Muscle of leg (tissue), 16 donors: ENCODE measurements around the gene MSTN. TPM values are rescaled to one million over a fixed set of nuclear protein-coding genes. Genes with fewer than 3 reads are reported as not detected.
A peak's percentile ranks its signal among the peaks of the same experiment; 100 is the strongest.

Experiments used
- DNase-seq: peaks from one replicate; pipeline ENCODE4 v3.0.0; 2013
- H3K27ac ChIP-seq: one replicate; pipeline ENCODE4 v1.5.1; 2013; ENCODE audit warnings: mild to moderate bottlenecking, low read length, control low read depth
- H3K27me3 ChIP-seq: one replicate; pipeline ENCODE4 v1.6.1; 2013; ENCODE audit warnings: low read length; ENCODE audit not compliant: control insufficient read depth, insufficient read depth
- H3K36me3 ChIP-seq: one replicate; pipeline ENCODE4 v1.6.1; 2013; ENCODE audit warnings: low read length; ENCODE audit not compliant: control insufficient read depth, insufficient read depth
- H3K4me1 ChIP-seq: one replicate; pipeline ENCODE4 v1.6.1; 2013; ENCODE audit warnings: low read length; ENCODE audit not compliant: control insufficient read depth, insufficient read depth
- H3K4me3 ChIP-seq: one replicate; pipeline ENCODE4 v1.5.1; 2013; ENCODE audit warnings: low read length, control low read depth
- H3K9me3 ChIP-seq: replicated peaks from 2 replicates; pipeline ENCODE4 v1.6.1; 2013; ENCODE audit warnings: low read depth, low read length; ENCODE audit not compliant: control insufficient read depth
- WGBS: methylation state at CpG from one replicate; pipeline ENCODE4 v1.1.5; 2013; ENCODE audit warnings: missing lambda C conversion rate; ENCODE audit not compliant: insufficient coverage; 5-methylcytosine and 5-hydroxymethylcytosine counted together
- long read RNA-seq, 11 donors: transcript quantifications; one replicate each; lab custom pipeline, GENCODE V29; 2026
- polyA plus RNA-seq, 8 donors: library from polyadenylated mRNA; unstranded; fragments of 120-200 nt; gene quantifications; one replicate each; pipeline versions ENCODE4 v1.2.1 to v1.2.3, GENCODE V29; 2013; ENCODE audit warnings: inconsistent platforms in 1 of 8, low replicate concordance in 1 of 8; ENCODE audit not compliant: insufficient read length in 8 of 8, insufficient read depth in 1 of 8
- total RNA-seq: library from RNA; stranded (reverse); fragments of 120-200 nt; gene quantifications from one replicate; pipeline ENCODE4 v1.2.4, GENCODE V29; 2013

The MSTN gene
- 26.2 TPM for total RNA-seq
- polyA plus RNA-seq, result 10 to 100 TPM; 32.5 to 69.2 (median 40.2) TPM
- long read RNA-seq, donor 1, transcript MSTN-201 (3 exons, 2,822 nt), result major isoform, 9 of 15 reads
- long read RNA-seq, donor 1, partial matches to known transcripts, result 6 of 15 reads
- long read RNA-seq, donor 1, other reads (novel, unspliced or antisense), result 0 of 15 reads
- long read RNA-seq, donor 2, transcript MSTN-201 (3 exons, 2,822 nt), result major isoform, 5 of 5 reads
- long read RNA-seq, donor 2, partial matches to known transcripts, result 0 of 5 reads
- long read RNA-seq, donor 2, other reads (novel, unspliced or antisense), result 0 of 5 reads
- long read RNA-seq, donor 3, transcript MSTN-201 (3 exons, 2,822 nt), result major isoform, 28 of 34 reads
- long read RNA-seq, donor 3, partial matches to known transcripts, result 6 of 34 reads
- long read RNA-seq, donor 3, other reads (novel, unspliced or antisense), result 0 of 34 reads
- long read RNA-seq, donor 4, transcript MSTN-201 (3 exons, 2,822 nt), result major isoform, 11 of 11 reads
- long read RNA-seq, donor 4, partial matches to known transcripts, result 0 of 11 reads
- long read RNA-seq, donor 4, other reads (novel, unspliced or antisense), result 0 of 11 reads
- long read RNA-seq, donor 5, transcript MSTN-201 (3 exons, 2,822 nt), result major isoform, 25 of 44 reads
- long read RNA-seq, donor 5, partial matches to known transcripts, result 19 of 44 reads
- long read RNA-seq, donor 5, other reads (novel, unspliced or antisense), result 0 of 44 reads
- long read RNA-seq, donor 6, transcript MSTN-201 (3 exons, 2,822 nt), result major isoform, 40 of 61 reads
- long read RNA-seq, donor 6, partial matches to known transcripts, result 21 of 61 reads
- long read RNA-seq, donor 6, other reads (novel, unspliced or antisense), result 0 of 61 reads
- long read RNA-seq, donor 7, transcript MSTN-201 (3 exons, 2,822 nt), result major isoform, 16 of 24 reads
- long read RNA-seq, donor 7, partial matches to known transcripts, result 8 of 24 reads
- long read RNA-seq, donor 7, other reads (novel, unspliced or antisense), result 0 of 24 reads
- long read RNA-seq, donor 8, transcript MSTN-201 (3 exons, 2,822 nt), result major isoform, 13 of 20 reads
- long read RNA-seq, donor 8, partial matches to known transcripts, result 7 of 20 reads
- long read RNA-seq, donor 8, other reads (novel, unspliced or antisense), result 0 of 20 reads
- long read RNA-seq, donor 9, transcript MSTN-201 (3 exons, 2,822 nt), result major isoform, 9 of 17 reads
- long read RNA-seq, donor 9, partial matches to known transcripts, result 8 of 17 reads
- long read RNA-seq, donor 9, other reads (novel, unspliced or antisense), result 0 of 17 reads
- long read RNA-seq, donor 10, transcript MSTN-201 (3 exons, 2,822 nt), result major isoform, 14 of 14 reads
- long read RNA-seq, donor 10, partial matches to known transcripts, result 0 of 14 reads
- long read RNA-seq, donor 10, other reads (novel, unspliced or antisense), result 0 of 14 reads
- long read RNA-seq, donor 11, transcript MSTN-201 (3 exons, 2,822 nt), result major isoform, 12 of 12 reads
- long read RNA-seq, donor 11, partial matches to known transcripts, result 0 of 12 reads
- long read RNA-seq, donor 11, other reads (novel, unspliced or antisense), result 0 of 12 reads

GRCh38 chr2:190062601-190063000 lies at the start of gene MSTN:
Gene MSTN, minus strand, starts transcription at chr2:190062729. Its CDS starts 133 bp downstream, at chr2:190062596.
- 57% methylated on average over 1 of the region's 2 CpGs for WGBS
- Histone ChIP-seq H3K27me3 (no peaks in the 10 kb centered on the region), H3K4me1 (no peaks in the 10 kb centered on the region), H3K4me3 (peak within 1 kb of the TSS; percentile 24), H3K27ac (peak within 1 kb of the TSS; percentile 31), H3K9me3 (no peaks in the 10 kb centered on the region), H3K36me3 (no peaks in the 10 kb centered on the region)
- peak; percentile 52 for DNase-seq

GRCh38 chr2:190111166-190111565 lies 48.6 kb upstream of the MSTN start:
- Histone ChIP-seq H3K27me3 (no peaks in the 10 kb centered on the region), H3K27ac (no peak overlapping the region), H3K4me3 (no peak overlapping the region), H3K4me1 (no peaks in the 10 kb centered on the region), H3K9me3 (no peaks in the 10 kb centered on the region), H3K36me3 (no peaks in the 10 kb centered on the region)
- DNase-seq, result no peak
- 100% methylated on average over 1 of the region's 1 CpG for WGBS

DNA sequence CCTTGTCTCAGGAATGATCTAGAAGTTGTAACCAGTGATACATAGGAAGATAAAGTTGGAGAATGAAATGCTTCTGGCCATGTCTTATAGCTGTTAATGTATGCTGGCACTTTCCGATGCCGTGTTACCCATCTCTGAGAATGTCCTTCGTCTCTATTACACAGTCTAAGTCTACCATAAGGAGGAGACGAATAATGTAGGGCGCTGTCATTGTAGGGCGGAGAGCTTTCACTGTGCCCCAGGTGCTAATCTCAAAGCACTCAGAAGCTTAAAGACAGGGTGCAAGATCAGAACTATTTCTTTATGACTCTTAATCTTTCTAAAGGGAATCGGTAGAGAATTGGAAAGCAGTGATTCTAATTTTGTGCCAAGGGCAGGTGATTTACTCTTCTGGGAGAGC lies 48.2 kb upstream of the MSTN start:
- no CpG with 5 or more reads among the region's 7 CpGs for WGBS

GRCh38 chr2:190110131-190110530 lies 47.6 kb upstream of the MSTN start:
- H3K27ac ChIP-seq, result no peak overlapping the region
- H3K36me3 ChIP-seq, result no peaks in the 10 kb centered on the region
- no peaks in the 10 kb centered on the region for H3K27me3 ChIP-seq
- WGBS, result no CpG with 5 or more reads among the region's 2 CpGs
- no peaks in the 10 kb centered on the region for H3K4me1 ChIP-seq
- no peak overlapping the region for H3K4me3 ChIP-seq
- no peak for DNase-seq
- H3K9me3 ChIP-seq, result no peaks in the 10 kb centered on the region

More for the DNA sequence above, 48.2 kb upstream of the MSTN start:
- H3K27me3 ChIP-seq, result no peaks in the 10 kb centered on the region
- H3K4me3 ChIP-seq, result no peak overlapping the region
- H3K9me3 ChIP-seq, result no peaks in the 10 kb centered on the region
- no peak overlapping the region for H3K27ac ChIP-seq
- no peaks in the 10 kb centered on the region for H3K36me3 ChIP-seq
- DNase-seq, result no peak
- no peaks in the 10 kb centered on the region for H3K4me1 ChIP-seq

- H3K4me3 ChIP-seq, result no peak overlapping the region
- DNase-seq, result no peak
- no peaks in the 10 kb centered on the region for H3K4me1 ChIP-seq
- 0% methylated on average over 1 of the region's 4 CpGs for WGBS
- H3K27ac ChIP-seq, result no peak overlapping the region
- no peaks in the 10 kb centered on the region for H3K27me3 ChIP-seq
- H3K36me3 ChIP-seq, result no peaks in the 10 kb centered on the region
- no peaks in the 10 kb centered on the region for H3K9me3 ChIP-seq
These were observed 44.9 kb upstream of the MSTN start for GRCh38 chr2:190107409-190107808.

DNA sequence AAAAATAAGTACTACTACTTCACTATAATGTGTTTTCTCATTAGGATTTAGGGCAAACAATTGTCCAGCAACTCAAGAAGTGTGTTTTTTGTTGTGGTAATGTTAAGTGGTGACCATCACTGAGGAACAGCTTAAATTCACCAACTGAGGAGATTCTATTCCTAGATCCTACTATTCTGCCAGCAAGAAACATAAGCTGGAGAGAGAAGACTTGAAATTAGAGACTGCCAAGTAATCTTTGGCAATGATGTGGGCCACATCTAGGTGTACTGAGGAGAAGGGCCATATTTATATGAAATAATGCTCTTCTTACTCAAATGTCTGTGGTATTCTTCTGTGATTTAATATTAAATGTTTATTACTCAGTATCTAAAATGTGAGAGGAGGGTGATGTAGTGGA lies 44.3 kb upstream of the MSTN start:
- no peak for DNase-seq
- H3K27ac ChIP-seq, result no peak overlapping the region
- no peaks in the 10 kb centered on the region for H3K4me1 ChIP-seq
- no peak overlapping the region for H3K4me3 ChIP-seq
- no peaks in the 10 kb centered on the region for H3K9me3 ChIP-seq
- no peaks in the 10 kb centered on the region for H3K36me3 ChIP-seq
- no peaks in the 10 kb centered on the region for H3K27me3 ChIP-seq

- no peaks in the 10 kb centered on the region for H3K36me3 ChIP-seq
- no peak for DNase-seq
- no peaks in the 10 kb centered on the region for H3K9me3 ChIP-seq
- WGBS, result no CpG with 5 or more reads among the region's 2 CpGs
- H3K4me3 ChIP-seq, result no peak overlapping the region
- H3K4me1 ChIP-seq, result no peaks in the 10 kb centered on the region
- no peaks in the 10 kb centered on the region for H3K27me3 ChIP-seq
- H3K27ac ChIP-seq, result no peak overlapping the region
These were observed 43.0 kb upstream of the MSTN start for GRCh38 chr2:190105554-190105953.

DNA sequence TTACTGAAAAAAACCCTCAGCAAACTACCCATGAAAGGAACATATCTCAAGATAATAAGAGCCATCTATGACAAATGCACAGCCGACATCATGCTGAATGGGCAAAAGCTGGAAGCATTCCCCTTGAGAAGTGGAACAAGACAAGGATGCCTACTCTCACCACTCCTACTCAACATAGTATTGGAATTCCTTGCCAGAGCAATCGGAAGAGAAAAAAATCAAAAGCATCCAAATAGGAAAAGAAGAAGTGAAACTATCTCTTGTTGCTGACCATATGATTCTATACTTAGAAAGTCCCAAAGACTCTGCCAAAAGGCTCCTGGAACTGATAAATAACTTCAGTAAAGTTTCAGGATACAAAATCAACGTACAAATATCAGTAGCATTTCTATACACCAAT lies 40.6 kb upstream of the MSTN start:
- Histone ChIP-seq H3K36me3 (no peaks in the 10 kb centered on the region), H3K27ac (no peak overlapping the region), H3K4me1 (no peaks in the 10 kb centered on the region), H3K4me3 (no peak overlapping the region), H3K27me3 (no peaks in the 10 kb centered on the region), H3K9me3 (peaks cover 2% of the 10 kb centered on the region)
- WGBS, result no CpG with 5 or more reads among the region's 3 CpGs
- no peak for DNase-seq

GRCh38 chr2:190099890-190100697 lies 37.6 kb upstream of the MSTN start:
- peaks cover 3% of the 10 kb centered on the region for H3K9me3 ChIP-seq
- H3K27me3 ChIP-seq, result no peaks in the 10 kb centered on the region
- 8% methylated on average over 2 of the region's 3 CpGs for WGBS
- no peaks in the 10 kb centered on the region for H3K4me1 ChIP-seq
- no peak for DNase-seq
- H3K36me3 ChIP-seq, result no peaks in the 10 kb centered on the region
- H3K27ac ChIP-seq, result no peak overlapping the region
- no peak overlapping the region for H3K4me3 ChIP-seq
